Renal cortical epithelial cell (primary cell): ENCODE results near the gene FLNB. TPM values are rescaled to one million over a fixed set of nuclear protein-coding genes. Genes with fewer than 3 reads are reported as not detected.
"Not testable (repeated sequence)": the region's sequence is repeated elsewhere in the genome, so short reads cannot be mapped to it uniquely, and the experiment has no call there.

ENCODE experiments used
- DNase-seq: peaks from one replicate; pipeline ENCODE4 v3.0.0-alpha.2; 2011; ENCODE audit warnings: low read depth
- total RNA-seq: library from RNA; depleted of rRNA; stranded (reverse); fragments of >200 nt; gene quantifications from 2 replicates; pipeline ENCODE4 v1.2.3, GENCODE V29; 2014

Gene FLNB
- total RNA-seq, 1 donor from 2014 or later: 342 TPM

DNA sequence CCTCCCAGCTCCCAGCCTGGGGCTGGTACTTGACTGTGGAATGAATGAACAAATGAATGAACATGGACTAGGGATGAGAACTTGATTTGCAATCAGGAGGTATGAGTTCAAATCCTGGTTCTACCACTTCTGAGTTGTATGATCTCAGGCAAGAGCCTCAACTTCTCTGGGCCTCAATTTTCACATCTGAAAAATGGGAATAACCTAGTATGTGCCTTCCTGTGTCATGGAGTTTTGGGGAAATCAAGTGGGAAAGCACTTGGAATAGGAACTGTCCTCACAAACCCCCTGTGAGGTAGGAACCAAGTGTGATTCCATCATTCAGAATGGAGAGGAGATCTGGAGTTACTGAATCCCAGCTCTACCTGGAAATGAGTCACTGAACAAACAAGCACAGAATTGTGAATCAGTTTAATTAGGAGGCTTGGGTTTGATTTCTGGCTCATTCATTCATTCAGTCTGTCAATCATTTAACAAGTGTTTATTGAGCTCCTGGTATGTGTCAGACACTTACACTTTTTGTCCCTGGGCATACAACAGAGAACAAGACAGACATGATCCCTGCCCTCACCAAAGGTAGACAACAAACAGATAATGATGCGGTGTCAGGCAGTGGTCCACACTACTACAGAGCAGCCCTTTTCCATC is 172.8 kb downstream of the FLNB start:
- peak; percentile 95 for DNase-seq

DNA sequence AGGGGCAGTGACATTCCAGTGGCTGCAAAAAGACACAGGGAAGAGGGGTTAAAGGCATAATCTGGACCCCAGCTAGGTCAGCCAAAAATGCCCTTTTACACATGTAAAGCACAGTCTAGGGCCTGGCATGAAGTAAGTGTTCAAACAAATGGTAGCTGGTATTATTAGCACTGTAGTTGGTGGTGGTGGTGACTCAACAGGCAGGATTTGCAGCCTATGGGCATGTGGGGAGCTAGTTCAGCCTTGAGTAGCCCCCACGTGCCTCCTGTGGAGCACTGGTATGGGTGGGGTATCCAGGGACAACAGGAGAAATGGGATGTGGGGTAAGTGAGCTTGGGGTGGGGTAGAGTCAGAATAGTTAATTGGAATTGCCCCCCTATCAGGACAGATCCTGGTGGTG is 175.0 kb downstream of the FLNB start:
- no peak for DNase-seq

DNA sequence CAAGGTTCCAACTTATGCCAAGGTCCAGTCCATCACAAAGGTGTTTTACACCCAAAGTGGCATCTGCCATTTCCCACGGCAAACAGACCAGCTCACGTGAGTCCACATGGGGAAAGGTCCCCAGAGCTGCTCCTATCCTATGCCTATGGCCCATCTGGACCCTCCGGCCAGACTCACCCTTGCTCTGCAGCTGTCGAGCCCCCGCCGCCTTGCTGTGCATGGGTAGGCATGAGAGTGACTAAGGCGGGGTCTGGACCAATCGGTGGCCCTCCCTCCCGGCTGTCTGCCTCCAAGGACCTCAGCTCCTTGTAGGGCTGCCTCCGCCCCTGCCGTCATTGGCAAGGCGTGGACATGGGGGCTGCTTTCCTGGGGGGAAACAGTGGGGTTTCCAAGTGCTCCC is 175.7 kb downstream of the FLNB start:
- no peak for DNase-seq

DNA sequence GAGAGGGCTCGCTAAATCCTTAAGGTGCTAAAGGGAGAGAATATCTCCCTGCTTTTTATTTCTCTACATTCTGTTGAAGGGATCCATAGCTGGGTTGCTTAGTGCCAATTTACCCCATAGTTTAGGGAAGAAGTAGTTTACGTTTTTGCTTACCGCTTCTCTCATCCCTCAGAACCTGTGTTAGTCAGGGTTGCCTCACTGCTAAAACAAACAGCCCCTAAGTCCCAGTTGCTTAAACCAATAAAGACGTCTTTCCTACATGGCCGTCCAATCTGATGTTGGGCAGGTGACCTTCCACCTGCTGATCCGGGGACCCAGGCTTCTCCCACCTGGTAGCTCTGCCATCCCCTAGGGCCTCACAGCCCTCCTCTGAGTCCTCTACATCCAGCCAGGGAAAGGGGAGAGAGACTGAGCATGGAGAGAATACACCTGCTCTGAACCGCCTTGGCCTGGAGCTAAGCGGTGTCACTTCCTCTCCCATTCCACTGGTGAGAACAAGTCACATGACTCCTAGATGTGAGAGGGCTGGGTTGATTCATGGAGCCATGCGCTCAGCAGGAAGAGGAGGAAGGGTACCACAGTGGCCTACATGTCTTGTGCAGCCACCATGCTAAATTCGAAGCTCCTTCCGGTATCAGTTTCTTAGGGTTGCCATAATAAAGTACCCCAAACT is 176.2 kb downstream of the FLNB start:
- DNase-seq: no peak

DNA sequence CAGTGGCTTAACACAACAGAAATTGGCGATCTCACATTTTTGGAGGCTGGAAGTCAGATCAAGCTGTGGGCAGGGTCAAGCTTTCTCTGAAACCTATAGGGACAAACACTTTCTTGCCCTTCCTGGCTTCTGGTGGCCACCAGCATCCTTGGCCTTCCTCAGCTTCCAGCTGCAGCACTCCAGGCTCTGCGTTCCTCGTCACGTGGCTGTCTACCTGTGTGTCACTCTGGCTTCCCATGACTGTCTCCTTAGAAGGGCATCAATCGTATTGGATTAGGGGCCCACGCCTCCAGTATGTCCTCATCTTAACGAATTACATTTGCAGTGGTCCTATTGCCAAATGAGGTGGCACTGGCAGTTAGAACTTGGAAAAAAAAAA is 176.7 kb downstream of the FLNB start:
- DNase-seq: no peak

DNA sequence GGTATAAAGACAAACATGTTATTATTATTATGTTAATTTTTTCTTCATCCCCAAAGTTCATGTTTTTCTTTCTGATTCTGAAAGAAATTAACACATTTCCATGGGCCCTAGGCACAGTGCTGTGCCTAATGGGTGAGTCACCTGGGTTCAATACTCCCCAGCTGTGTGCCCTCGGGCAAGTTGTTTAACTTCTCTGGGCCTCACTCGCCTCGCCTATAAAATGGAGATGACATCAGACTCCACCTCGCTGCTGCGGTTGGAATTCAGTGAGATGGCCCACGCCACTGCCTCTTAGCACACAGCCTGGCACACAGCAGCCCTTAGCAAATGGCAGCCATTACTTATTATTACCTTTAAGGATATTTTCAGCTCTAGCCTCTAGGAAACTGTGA is 179.9 kb downstream of the FLNB start:
- DNase-seq: no peak

DNA sequence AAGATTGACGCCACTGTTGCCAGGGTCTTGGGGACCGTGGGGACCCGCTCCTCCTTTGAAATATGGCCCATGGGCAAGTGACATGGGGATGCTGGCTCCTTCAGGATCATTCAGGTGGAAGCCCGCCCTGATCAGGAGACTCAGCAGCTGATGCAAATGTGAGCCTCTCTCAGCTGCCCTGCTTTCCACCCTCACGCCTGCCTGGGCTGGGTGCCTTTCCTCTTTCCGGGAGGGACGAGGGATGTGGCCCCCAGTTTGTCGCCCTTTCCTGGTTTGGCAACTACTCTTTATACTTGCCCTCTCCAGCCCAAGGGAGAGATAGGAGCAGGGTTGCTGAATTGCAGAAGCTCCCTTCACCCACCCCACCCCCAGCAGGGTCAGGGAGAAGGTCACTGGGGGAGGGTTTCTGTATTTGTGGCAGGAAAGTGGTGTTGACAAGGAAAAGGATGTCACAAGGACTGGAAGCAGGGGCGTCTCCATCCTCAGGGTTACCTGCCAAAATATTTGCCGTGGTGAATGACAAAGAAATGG is 180.8 kb downstream of the FLNB start:
- no peak for DNase-seq

DNA sequence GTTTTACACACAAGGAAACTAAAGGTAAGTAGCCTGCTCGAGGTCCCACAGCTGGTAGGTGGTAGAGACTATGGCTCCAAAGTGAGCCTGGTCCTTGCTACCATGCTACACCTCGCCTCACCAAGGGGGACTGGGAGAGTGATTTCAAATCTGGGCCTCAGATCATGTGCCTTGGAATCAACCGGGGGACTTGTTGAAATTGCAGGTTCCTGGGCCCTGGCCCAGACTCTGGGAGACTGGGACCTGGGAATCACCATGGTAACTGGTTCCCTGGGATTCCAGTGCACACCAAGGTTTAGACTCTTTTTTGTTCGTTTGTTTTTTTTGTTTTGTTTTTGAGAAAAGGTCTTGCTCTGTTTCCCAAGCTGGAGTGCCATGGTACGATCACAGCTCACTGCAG is 181.5 kb downstream of the FLNB start:
- DNase-seq: no peak

DNA sequence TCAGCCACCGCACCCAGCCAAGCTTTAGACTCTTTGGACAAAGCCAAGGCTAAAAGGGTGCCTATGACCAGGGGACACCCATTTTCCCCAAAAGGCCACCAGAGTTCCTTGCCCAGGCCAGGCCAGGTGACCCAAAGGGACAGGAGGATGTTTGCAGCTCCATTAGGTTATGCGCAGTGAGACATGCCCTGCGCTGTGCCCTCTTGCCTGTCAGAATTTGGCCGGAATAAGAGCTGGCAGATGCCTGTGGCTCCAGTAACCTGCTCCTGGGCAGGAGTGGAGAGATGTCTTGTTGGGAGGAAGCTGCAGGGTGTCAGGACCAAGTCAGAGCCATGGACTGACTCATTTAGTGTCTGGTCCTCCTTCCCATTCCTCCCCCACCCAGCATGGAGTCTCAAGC is 182.1 kb downstream of the FLNB start:
- no peak for DNase-seq

DNA sequence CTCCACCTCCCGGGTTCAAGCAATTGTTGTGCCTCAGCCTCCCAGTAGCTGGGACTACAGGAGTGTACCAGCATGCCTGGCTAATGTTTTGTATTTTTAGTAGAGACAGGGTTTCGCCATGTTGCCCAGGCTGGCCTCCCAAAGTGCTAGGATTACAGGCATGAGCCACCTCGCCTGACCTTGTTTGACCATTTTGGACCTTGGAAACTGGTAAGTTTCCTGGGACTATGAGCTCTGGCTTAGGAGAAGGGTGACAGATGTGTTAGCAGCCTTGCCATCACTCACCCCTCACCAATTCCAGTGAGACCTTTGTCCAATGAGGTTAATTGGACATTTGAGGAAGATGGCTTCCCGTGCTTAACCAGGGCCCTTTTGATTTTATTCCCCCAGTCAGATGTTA is 182.7 kb downstream of the FLNB start:
- DNase-seq: no peak

DNA sequence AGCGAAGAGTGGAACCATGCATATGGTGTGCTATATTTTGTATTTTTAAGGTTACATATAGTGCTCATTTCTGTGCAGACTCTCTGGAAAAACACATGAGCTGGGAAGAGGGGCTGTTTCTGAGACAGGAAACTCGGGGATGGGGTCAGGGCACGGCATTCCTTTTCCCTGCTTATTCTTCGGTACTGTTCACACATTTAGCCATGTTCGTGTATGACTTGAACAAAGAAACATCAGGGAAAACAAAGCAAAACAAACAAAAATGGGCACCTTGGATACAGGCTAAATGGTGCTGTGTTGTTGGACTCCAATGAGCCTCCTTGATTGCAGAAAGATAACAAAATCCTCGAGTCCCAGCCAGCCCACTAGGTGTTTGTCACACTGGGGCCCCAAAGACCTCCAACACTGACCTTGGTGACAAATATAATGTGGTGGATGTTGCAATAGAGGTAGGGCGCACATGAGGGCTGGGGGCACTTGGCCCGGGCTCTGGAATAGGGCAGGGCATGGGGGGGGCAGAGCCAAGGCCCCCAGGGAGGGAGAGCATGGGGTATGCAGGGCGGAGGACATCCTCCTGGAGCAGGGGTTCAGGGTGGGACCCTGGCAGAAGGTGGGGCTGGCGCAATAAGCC is 183.3 kb downstream of the FLNB start:
- DNase-seq: no peak

DNA sequence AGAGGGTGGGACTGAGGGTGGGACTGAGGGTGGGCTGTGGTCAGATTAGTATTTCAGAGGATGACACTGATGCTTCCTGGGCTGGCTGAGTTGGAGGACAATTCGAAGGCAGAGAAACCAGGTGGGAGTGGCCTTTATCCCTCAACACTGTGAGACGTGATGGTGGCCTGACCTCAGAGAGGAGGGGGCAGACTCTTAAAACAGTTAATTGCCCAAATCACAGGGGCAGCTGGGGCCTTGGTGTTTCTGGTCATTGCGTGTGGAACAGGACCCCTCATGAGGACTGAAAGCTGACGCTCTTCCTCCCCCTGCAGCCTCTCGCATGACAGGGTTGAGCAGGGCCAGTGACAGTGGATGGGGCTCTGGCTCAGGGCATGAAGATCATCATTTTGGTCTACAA is 183.8 kb downstream of the FLNB start:
- DNase-seq: no peak

DNA sequence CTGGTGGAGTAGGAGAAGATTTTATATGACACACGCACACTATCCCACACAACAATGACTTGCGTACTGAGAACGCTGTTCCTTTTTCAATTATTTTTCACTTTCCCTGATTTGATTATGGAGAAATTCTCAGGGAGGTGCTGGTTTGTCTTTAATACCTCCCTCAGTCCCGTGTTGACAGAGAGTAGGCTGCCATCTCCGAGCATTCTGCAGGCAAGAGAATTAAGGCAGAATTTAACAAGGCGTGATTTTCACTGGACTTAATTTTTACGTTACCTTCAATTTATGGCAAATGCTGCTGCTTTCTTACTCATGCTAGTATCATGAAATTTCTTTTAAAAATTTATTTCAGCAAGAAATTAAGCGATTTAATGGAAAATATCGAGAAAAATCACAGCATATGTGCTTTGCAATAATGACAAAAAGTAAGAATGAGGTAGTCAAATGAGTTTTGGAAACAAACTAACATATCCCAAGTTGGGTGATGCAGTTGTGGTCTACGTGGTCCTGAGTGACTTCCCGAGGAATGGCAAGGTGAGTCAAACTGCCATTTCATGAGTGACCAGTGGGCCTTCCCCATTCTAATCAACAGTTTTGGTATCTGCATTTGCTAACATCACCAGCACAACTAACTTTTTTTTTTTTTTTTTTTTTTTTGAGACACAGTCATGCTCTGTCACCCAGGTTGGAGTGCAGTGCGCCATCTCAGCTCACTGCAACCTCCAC is 185.6 kb downstream of the FLNB start:
- no peak for DNase-seq

DNA sequence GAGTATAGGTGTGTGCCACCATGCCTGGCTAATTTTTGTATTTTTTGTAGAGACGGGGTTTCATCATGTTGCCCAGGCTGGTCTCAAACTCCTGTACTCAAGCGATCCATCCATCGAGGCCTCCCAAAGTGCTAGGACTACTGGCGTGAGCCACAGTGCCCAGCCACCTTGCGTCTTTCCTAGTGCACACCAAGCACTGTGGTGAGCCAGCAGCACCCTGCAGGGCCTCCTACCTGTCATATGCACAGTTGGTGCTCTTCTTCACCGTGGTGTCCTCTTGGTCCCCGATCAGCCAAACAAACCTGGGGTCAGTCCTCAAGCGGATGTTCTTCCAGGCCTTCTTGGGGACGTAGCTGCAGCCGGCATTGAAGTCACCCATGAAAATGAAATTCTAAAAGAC is 189.4 kb downstream of the FLNB start:
- DNase-seq: no peak

DNA sequence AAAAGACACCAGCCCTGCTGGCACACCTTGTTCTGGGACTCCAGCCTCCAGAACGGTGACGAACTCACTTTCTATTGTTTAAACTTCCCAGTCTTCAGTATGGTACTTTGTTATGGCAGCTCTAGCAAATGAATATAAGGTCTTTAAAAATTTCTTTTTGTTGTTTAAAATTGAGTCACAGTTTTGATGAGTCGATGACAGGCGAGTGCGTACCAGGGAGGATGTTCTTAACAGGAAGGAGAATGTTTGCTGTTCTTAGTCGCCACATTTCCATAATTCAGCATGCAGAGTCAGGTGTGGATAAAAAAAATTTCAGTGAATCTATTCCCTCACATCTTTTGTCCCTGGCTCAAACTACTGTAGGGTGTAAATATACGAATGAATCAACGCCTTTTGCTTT is 190.1 kb downstream of the FLNB start:
- no peak for DNase-seq

DNA sequence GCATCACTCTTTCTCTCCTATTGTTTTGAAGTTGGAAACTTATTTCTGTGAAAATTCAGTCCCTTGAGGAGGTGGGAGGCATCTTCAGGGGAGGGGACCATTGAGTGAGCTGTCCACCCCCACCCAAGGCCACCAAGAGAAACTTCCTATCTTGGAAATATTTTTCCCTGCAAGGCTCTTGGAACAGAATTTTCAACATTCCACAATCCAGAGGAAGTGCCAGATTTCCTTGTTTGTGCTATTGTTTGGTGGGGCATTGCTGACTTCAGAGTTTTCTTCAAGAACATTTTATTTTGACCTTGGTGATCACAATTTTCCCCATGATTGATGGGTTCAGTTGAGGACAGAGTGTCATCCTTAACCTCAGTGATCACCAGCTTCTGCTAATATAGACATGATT is 190.6 kb downstream of the FLNB start:
- no peak for DNase-seq

DNA sequence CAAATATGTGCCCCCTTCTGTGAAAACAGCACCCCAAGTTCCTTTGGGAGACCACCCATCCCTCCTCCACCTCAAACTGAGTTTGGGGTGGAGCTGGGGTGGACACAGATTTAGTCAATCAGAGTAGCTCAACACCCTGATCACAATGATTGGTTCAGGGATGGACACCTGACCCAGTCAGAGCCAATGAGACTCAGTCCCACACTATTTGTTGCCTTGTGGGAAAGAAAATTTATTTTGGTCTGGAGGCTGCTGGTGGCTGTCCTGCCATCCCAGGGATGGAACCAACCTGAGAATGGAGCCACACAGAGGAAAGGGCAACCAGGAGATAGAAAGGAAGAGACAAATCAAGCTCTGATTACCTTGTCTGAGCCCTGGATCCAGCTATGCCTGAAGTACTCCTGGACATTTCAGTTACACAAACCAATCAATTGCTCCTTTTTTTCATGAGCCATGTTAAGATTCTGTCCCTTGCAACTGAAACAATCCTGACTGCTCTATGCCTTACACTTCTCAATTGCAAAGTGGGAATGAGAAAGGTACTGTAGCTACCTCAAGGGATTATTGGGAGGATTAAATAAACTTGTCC is 192.0 kb downstream of the FLNB start:
- DNase-seq: no peak

DNA sequence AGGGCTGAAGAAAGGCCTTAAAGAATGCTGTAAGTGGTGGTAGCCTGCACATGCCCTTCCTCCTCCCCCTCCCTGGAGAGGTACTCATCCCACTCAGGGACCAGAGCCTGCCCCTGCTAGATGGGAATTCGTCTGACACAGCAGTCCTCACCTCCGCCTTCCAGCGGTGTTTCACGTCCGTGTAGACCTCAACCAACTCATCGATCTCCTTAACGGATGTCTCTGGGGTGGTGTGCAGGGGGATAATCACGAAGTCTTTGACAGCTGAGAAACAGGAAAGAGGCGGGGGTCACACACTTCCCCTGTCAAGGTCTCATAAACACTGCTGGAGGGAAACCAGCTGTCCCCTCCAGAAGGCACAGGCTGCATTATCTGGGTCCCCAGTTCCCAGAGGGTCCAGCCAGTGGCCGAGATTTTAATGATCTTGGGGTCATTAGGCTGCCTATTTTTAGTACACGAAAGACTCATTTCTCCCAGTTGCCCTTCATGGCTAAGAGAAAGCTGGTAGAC is 192.7 kb downstream of the FLNB start:
- no peak for DNase-seq

DNA sequence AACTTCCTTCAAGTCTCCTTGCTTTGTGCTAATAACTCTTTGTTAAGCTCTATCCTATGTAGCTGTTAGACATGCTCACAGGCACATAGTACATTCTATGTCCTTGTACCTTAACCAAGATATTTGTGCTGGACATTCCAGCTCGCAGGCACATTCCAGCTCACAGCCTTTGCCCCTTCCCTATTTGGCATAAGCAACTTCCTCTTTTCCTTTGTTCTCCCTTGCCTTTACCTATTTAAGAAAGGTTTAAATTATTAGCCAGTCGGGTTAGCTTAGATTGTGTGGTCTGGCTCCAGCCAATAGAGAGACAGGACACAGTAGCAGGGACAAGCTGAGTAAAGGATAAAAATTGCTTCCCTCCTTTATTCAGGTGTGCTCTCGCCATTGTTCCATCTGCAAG is 193.2 kb downstream of the FLNB start:
- not testable (repeated sequence) for DNase-seq

DNA sequence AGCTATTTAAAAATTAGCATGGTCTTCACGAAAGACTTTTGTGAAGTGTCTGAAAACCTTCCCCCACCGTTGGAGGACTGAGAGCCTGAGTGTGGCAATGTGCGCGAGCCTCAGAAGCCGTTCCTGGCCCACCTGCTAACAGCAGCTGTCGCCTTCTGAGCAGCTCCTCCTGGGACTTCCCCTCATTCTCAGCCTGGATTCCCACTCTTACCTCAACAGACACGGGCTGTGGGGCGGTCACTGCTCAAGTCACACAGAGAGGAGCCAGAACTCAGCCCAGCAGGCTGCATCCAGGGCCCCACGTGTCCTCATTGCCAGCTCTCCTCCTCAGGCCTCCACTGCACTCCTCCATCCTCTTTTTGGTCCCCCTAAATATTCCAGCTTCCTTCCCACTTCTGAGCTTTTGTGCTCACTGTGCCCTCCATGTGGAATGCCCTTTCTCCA is 194.7 kb downstream of the FLNB start:
- DNase-seq: no peak

DNA sequence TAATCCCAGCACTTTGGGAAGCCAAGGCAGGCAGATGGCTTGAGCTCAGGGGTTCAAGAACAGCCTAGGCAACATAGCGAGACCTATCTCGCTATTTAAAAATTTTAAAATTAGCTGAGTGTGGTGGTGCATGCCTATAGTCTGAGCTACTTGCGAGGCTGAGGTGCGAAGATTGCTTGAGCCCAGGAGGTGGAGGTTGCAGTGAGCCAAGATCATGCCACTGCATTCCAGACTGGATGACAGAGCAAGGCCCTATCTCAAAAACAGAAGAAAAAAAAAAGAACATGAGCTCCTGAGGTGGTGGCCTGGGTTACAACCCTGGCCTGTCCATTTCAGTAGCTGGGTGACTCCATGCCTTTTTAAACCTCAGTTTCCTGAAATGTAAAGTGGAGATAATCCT is 195.3 kb downstream of the FLNB start:
- DNase-seq: no peak

DNA sequence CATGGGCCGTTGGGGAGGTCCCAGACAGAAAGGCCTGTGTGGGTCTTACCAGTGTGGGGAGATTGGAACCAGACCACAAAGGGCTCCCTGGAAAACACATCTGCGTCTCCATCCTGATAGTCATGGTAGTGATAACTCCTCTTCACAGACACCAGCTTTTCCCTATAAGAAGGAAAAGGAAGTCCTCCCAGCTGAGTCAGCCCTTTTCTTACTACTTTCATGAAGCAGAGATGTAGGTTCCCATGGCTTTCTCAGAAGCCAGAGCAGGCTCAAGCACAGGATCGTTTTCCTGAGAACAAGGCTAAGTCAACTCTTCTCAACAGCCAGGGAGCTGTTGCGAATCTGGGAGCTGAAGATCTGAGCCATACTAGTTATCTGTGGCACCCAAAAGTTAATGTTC is 196.5 kb downstream of the FLNB start:
- no peak for DNase-seq
